ENCODE results near the gene ZNF891.

DNA sequence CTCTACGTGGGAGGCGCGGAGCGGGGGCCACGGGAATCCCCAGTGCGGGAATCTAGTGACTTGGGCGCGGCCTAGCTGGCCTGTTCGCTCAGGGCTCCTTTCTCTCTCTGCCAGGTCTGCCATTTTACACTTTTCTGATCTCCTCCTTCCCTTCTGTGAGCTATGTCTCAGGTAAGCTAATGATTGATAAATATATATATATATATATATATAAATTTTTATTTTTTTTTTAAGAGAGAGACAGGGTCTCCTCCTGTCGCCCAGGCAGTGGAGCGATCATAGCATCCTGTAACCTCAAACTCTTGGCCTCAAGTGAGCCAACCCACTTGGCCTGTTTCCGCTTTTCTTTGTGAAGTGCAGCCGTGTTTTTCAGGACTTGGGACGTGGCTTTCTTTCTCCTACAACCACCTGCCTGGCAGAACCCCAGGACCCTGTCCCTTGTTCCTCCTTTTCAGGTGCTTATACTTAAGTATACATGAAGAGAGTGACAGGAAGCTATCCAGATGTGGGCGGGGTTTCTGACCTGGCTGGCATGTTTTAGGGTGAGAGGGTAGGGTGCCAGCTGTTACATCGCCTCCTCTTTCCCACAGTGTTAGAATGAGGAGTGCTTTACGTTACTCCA, 48.8 kb downstream of the ZNF891 start:
- TF ChIP-seq FOXK2 (IDR thresholded peaks at IDR 0.05) (no peak), LEF1 (IDR thresholded peaks at IDR 0.05; ENCODE audit: borderline replicate concordance) (no peak)
